HEK293 (cell line): ENCODE measurements around the gene SCN1A.

Experiments
- ZBTB7A ChIP-seq: fragments of 450-650 bp; formaldehyde crosslinking; IDR thresholded peaks from 2 replicates; pipeline ENCODE4 v1.5.1; 2016; ENCODE audit warnings: low read depth, missing biosample characterization, missing genetic modification characterization
- ZFP37 ChIP-seq: fragments of 450-650 bp; formaldehyde crosslinking; IDR thresholded peaks from 2 replicates; pipeline ENCODE4 v1.5.1; 2016; ENCODE audit warnings: missing biosample characterization, missing genetic modification characterization
- ZNF391 ChIP-seq: fragments of 450-650 bp; formaldehyde crosslinking; IDR thresholded peaks from 2 replicates; pipeline ENCODE4 v1.5.1; 2016; ENCODE audit warnings: low read depth, missing biosample characterization, missing genetic modification characterization, borderline replicate concordance
- ZNF555 ChIP-seq: fragments of 450-650 bp; formaldehyde crosslinking; conservative IDR thresholded peaks from 2 replicates; pipeline ENCODE4 v1.5.1; 2017; ENCODE audit warnings: missing biosample characterization, mild to moderate bottlenecking, missing genetic modification characterization, inconsistent platforms
- ZNF776 ChIP-seq: fragments of 450-650 bp; formaldehyde crosslinking; IDR thresholded peaks from 2 replicates; pipeline ENCODE4 v1.5.0; 2017; ENCODE audit warnings: missing biosample characterization, missing genetic modification characterization, borderline replicate concordance
- TF ChIP-seq, protein P1 (sequence below): fragments of 450-650 bp; formaldehyde crosslinking; IDR thresholded peaks from 2 replicates; pipeline ENCODE4 v1.5.1; 2016; ENCODE audit warnings: missing biosample characterization, missing genetic modification characterization
- TF ChIP-seq, protein P2 (sequence below): fragments of 450-650 bp; IDR thresholded peaks from 2 replicates; pipeline ENCODE4 v1.5.1; 2018; ENCODE audit warnings: missing biosample characterization, mild to moderate bottlenecking, missing genetic modification characterization
- TF ChIP-seq, protein P3 (sequence below): fragments of 450-650 bp; formaldehyde crosslinking; IDR thresholded peaks from 2 replicates; pipeline ENCODE4 v1.5.1; 2017; ENCODE audit warnings: missing biosample characterization, missing genetic modification characterization
- TF ChIP-seq, protein P4 (sequence below): fragments of 450-650 bp; formaldehyde crosslinking; IDR thresholded peaks from 2 replicates; pipeline ENCODE4 v1.5.1; 2016; ENCODE audit warnings: missing biosample characterization, missing genetic modification characterization

DNA sequence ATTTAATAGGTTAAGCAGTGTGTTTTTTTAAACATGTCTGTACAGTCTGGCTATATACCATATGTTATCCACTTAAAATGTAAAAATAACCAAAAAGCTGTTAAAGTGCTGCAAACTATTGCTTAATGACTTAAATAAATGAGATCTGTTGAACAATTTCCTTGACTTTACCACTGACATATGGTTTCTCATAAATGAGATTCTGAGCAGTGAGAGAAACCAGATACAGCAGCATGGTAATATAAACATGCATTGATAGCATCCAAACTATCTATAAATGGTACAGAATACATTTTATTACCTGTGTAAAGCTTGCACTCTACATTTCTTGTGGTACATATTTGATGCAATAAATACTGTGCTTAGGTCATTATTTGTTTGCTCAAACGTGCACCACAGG is 138.0 kb downstream of the SCN1A start:
- no peak for TF ChIP-seq ZNF776 (tag by site-specific recombination)
- TF ChIP-seq, protein P1, sequence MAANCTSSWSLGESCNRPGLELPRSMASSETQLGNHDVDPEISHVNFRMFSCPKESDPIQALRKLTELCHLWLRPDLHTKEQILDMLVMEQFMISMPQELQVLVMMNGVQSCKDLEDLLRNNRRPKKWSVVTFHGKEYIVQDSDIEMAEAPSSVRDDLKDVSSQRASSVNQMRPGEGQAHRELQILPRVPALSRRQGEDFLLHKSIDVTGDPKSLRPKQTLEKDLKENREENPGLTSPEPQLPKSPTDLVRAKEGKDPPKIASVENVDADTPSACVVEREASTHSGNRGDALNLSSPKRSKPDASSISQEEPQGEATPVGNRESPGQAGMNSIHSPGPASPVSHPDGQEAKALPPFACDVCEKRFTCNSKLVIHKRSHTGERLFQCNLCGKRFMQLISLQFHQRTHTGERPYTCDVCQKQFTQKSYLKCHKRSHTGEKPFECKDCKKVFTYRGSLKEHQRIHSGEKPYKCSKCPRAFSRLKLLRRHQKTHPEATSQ (tag by site-specific recombination), result no peak
- no peak for TF ChIP-seq ZBTB7A
- TF ChIP-seq, protein P2, sequence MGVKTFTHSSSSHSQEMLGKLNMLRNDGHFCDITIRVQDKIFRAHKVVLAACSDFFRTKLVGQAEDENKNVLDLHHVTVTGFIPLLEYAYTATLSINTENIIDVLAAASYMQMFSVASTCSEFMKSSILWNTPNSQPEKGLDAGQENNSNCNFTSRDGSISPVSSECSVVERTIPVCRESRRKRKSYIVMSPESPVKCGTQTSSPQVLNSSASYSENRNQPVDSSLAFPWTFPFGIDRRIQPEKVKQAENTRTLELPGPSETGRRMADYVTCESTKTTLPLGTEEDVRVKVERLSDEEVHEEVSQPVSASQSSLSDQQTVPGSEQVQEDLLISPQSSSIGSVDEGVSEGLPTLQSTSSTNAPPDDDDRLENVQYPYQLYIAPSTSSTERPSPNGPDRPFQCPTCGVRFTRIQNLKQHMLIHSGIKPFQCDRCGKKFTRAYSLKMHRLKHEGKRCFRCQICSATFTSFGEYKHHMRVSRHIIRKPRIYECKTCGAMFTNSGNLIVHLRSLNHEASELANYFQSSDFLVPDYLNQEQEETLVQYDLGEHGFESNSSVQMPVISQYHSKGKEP (tag by site-specific recombination), result no peak
- TF ChIP-seq, protein P3, sequence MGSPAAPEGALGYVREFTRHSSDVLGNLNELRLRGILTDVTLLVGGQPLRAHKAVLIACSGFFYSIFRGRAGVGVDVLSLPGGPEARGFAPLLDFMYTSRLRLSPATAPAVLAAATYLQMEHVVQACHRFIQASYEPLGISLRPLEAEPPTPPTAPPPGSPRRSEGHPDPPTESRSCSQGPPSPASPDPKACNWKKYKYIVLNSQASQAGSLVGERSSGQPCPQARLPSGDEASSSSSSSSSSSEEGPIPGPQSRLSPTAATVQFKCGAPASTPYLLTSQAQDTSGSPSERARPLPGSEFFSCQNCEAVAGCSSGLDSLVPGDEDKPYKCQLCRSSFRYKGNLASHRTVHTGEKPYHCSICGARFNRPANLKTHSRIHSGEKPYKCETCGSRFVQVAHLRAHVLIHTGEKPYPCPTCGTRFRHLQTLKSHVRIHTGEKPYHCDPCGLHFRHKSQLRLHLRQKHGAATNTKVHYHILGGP (tag by site-specific recombination), result no peak
- TF ChIP-seq ZNF391 (tag by site-specific recombination), result no peak
- no peak for TF ChIP-seq ZNF555 (tag by site-specific recombination)
- TF ChIP-seq, protein P4, sequence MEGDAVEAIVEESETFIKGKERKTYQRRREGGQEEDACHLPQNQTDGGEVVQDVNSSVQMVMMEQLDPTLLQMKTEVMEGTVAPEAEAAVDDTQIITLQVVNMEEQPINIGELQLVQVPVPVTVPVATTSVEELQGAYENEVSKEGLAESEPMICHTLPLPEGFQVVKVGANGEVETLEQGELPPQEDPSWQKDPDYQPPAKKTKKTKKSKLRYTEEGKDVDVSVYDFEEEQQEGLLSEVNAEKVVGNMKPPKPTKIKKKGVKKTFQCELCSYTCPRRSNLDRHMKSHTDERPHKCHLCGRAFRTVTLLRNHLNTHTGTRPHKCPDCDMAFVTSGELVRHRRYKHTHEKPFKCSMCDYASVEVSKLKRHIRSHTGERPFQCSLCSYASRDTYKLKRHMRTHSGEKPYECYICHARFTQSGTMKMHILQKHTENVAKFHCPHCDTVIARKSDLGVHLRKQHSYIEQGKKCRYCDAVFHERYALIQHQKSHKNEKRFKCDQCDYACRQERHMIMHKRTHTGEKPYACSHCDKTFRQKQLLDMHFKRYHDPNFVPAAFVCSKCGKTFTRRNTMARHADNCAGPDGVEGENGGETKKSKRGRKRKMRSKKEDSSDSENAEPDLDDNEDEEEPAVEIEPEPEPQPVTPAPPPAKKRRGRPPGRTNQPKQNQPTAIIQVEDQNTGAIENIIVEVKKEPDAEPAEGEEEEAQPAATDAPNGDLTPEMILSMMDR (tag by site-specific recombination), result no peak
- TF ChIP-seq ZFP37 (tag by site-specific recombination), result no peak
